DND-41 (cell line): Measurements from ENCODE around the gene ADTRP.
A peak's percentile ranks its signal among the peaks of the same experiment; 100 is the strongest.

ENCODE experiments used
- ATAC-seq: fragments of 200-7000 bp; cut with Tn5 transposase; 3 replicates; pipeline ENCODE4 v1.9.1; 2021; ENCODE audit warnings: low read depth; ENCODE audit not compliant: insufficient read depth
- DNase-seq: peaks from one replicate; pipeline ENCODE4 v3.0.0-alpha.2; 2020
- H2AFZ ChIP-seq: 2 replicates; pipeline ENCODE4 v1.6.0; 2012; ENCODE audit warnings: low read depth, low read length
- H3K27ac ChIP-seq: 2 replicates; pipeline ENCODE4 v1.5.1; 2012; ENCODE audit warnings: low read length, inconsistent platforms
- H3K27me3 ChIP-seq: fragments of 200-600 bp; sonication (generic); 2 replicates; pipeline ENCODE4 v1.6.0; 2012; ENCODE audit warnings: low read length, mild to moderate bottlenecking, inconsistent platforms; ENCODE audit not compliant: insufficient read depth, poor library complexity
- H3K36me3 ChIP-seq: 2 replicates; pipeline ENCODE4 v1.5.1; 2012; ENCODE audit warnings: low read length, inconsistent platforms; ENCODE audit not compliant: insufficient read depth
- H3K4me1 ChIP-seq: 2 replicates; pipeline ENCODE4 v1.5.1; 2012; ENCODE audit warnings: mild to moderate bottlenecking, low read length; ENCODE audit not compliant: insufficient read depth
- H3K4me2 ChIP-seq: 2 replicates; pipeline ENCODE4 v1.6.0; 2012; ENCODE audit warnings: mild to moderate bottlenecking, moderate library complexity, low read length, inconsistent platforms; ENCODE audit not compliant: insufficient read depth
- H3K4me3 ChIP-seq, 2 experiments: fragments of 200-600 bp in 1 of 2; shearing (Covaris generic) in 1 of 2; 2 replicates each; pipeline ENCODE4 v1.5.1; 2012 to 2016; ENCODE audit warnings: inconsistent platforms in 2 of 2, low read length in 2 of 2, mild to moderate bottlenecking in 2 of 2, low read depth in 1 of 2, moderate library complexity in 1 of 2
- H3K79me2 ChIP-seq: 2 replicates; pipeline ENCODE4 v1.6.0; 2012; ENCODE audit warnings: low read length, inconsistent platforms; ENCODE audit not compliant: insufficient read depth
- H3K9ac ChIP-seq: 2 replicates; pipeline ENCODE4 v1.6.0; 2012; ENCODE audit warnings: low read depth, mild to moderate bottlenecking, inconsistent platforms, low read length, moderate library complexity
- H3K9me3 ChIP-seq: 2 replicates; pipeline ENCODE4 v1.5.1; 2012; ENCODE audit warnings: low read length, moderate library complexity, mild to moderate bottlenecking, inconsistent platforms; ENCODE audit not compliant: insufficient read depth, severe bottlenecking
- H4K20me1 ChIP-seq: 2 replicates; pipeline ENCODE4 v1.6.0; 2012; ENCODE audit warnings: low read length; ENCODE audit not compliant: insufficient read depth
- EZH2 ChIP-seq: IDR thresholded peaks from 3 replicates; pipeline ENCODE4 v1.6.1; 2012; ENCODE audit warnings: borderline replicate concordance, low read depth, mild to moderate bottlenecking, moderate library complexity, low read length, inconsistent platforms; ENCODE audit not compliant: severe bottlenecking
- TF ChIP-seq, protein P1 (sequence below): IDR thresholded peaks from 2 replicates; pipeline ENCODE4 v1.5.1; 2012; ENCODE audit warnings: borderline replicate concordance, low read length, moderate library complexity, mild to moderate bottlenecking; ENCODE audit not compliant: poor library complexity, severe bottlenecking; ENCODE audit errors: extremely low read depth

The ADTRP gene

DNA sequence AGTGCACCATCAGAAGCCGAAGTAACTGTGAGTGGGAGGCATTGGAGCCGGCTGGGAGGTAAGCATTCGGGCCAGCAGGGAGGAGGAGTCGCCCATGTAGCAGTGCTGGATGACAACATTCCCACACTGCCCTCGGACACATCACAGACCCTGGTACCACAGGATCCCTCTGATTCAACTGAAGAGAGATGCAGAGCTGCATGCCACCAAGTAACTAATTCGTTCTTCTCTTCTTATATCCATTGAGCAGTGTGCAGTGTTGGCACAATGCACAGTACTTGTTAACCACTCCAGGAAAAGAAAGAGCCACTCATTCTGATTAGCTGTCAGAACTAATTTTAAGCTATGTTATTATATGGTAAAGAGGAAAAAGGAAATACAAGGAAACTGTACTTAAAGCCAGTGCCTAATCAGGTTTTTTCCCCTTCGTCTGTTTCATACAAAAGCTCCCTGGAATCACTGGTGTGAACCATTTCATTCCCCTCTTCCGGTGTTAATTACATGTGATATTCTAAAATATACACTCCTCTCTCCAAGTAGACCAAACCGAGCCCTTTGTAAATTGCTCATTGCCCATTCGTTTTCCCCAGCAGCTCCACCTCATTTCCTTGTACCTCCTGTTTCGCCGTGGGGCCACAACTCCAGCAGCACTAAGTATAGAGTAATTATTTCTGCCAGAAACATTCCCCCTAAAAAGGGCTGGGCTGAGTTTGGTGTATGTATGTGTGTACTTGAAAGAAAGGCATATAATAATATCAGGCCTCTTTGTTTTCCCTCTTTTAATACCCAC is 32.4 kb upstream of the ADTRP start:
- H3K79me2 ChIP-seq: no peaks in the 10 kb centered on the region
- TF ChIP-seq EZH2: no peak
- TF ChIP-seq, protein P1, sequence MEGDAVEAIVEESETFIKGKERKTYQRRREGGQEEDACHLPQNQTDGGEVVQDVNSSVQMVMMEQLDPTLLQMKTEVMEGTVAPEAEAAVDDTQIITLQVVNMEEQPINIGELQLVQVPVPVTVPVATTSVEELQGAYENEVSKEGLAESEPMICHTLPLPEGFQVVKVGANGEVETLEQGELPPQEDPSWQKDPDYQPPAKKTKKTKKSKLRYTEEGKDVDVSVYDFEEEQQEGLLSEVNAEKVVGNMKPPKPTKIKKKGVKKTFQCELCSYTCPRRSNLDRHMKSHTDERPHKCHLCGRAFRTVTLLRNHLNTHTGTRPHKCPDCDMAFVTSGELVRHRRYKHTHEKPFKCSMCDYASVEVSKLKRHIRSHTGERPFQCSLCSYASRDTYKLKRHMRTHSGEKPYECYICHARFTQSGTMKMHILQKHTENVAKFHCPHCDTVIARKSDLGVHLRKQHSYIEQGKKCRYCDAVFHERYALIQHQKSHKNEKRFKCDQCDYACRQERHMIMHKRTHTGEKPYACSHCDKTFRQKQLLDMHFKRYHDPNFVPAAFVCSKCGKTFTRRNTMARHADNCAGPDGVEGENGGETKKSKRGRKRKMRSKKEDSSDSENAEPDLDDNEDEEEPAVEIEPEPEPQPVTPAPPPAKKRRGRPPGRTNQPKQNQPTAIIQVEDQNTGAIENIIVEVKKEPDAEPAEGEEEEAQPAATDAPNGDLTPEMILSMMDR: no peak
- H3K27me3 ChIP-seq: peaks cover 2% of the 10 kb centered on the region
- ATAC-seq (no peak), DNase-seq (no peak)
- no peak overlapping the region for H3K27ac ChIP-seq
- H3K9me3 ChIP-seq: no peaks in the 10 kb centered on the region
- H3K4me2 ChIP-seq: no peak overlapping the region
- H3K4me3 ChIP-seq: no peak overlapping the region
- no peak overlapping the region for H3K9ac ChIP-seq
- no peaks in the 10 kb centered on the region for H3K36me3 ChIP-seq
- no peaks in the 10 kb centered on the region for H4K20me1 ChIP-seq
- no peak overlapping the region for H2AFZ ChIP-seq
- H3K4me1 ChIP-seq: peaks cover 12% of the 10 kb centered on the region

DNA sequence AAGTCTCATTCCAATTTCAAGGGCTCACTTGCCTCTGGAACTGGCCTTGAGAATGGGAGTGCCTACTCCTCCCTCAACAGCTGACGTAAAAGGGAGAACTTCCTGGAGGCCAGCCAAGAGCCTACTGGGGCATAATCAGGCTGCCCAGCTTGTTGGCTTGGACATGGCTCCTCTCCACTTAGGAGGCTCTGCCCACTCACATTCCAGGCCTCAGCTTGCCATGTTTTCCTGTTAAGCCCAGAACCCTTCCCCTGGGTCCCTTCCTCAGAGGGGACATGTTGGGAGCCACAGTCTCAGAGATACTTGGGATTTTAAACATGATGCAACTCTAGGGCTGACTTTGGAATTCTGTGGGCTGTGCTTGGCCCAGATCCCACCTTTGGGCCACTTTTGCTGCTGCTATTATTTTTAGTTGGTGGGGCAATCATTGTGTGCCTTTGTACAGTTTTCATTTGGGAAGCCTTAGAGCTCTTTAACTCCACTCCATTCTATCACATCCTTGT is 31.5 kb upstream of the ADTRP start:
- Histone ChIP-seq H2AFZ (no peak overlapping the region), H3K9ac (no peak overlapping the region), H3K9me3 (no peaks in the 10 kb centered on the region), H3K79me2 (no peaks in the 10 kb centered on the region), H4K20me1 (no peaks in the 10 kb centered on the region), H3K27me3 (no peaks in the 10 kb centered on the region), H3K4me1 (peaks cover 21% of the 10 kb centered on the region), H3K27ac (no peak overlapping the region), H3K4me3 (no peak overlapping the region), H3K4me2 (no peak overlapping the region), H3K36me3 (no peaks in the 10 kb centered on the region)
- no peak for ATAC-seq
- DNase-seq: no peak
- no peak for TF ChIP-seq EZH2

DNA sequence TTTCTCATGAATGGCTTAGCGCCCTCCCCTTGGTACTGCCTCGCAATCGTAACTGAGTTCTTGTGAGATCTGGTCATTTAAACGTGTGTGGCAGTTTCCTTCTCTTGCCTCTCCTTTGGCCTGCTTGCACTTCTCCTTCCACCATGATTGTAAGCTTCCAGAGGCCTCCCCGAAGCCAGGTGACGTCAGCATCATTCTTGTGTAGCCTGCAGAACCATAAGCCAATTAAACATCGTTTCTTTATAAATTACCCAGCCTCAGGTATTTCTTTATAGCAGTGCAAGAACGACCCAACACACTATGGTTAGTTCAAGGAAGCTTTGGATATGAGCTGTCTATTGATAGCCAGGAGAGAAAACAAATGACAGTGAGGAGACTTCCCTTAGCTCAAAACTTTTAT is 29.5 kb upstream of the ADTRP start:
- H3K9me3 ChIP-seq: no peaks in the 10 kb centered on the region
- TF ChIP-seq EZH2: no peak
- TF ChIP-seq, protein P1: no peak
- no peak overlapping the region for H2AFZ ChIP-seq
- H3K27ac ChIP-seq: no peak overlapping the region
- H3K27me3 ChIP-seq: no peaks in the 10 kb centered on the region
- H3K9ac ChIP-seq: no peak overlapping the region
- H3K79me2 ChIP-seq: no peaks in the 10 kb centered on the region
- ATAC-seq: no peak
- no peaks in the 10 kb centered on the region for H4K20me1 ChIP-seq
- H3K4me3 ChIP-seq: no peak overlapping the region
- H3K4me1 ChIP-seq: peaks cover 23% of the 10 kb centered on the region
- no peak for DNase-seq
- no peak overlapping the region for H3K4me2 ChIP-seq
- H3K36me3 ChIP-seq: no peaks in the 10 kb centered on the region

DNA sequence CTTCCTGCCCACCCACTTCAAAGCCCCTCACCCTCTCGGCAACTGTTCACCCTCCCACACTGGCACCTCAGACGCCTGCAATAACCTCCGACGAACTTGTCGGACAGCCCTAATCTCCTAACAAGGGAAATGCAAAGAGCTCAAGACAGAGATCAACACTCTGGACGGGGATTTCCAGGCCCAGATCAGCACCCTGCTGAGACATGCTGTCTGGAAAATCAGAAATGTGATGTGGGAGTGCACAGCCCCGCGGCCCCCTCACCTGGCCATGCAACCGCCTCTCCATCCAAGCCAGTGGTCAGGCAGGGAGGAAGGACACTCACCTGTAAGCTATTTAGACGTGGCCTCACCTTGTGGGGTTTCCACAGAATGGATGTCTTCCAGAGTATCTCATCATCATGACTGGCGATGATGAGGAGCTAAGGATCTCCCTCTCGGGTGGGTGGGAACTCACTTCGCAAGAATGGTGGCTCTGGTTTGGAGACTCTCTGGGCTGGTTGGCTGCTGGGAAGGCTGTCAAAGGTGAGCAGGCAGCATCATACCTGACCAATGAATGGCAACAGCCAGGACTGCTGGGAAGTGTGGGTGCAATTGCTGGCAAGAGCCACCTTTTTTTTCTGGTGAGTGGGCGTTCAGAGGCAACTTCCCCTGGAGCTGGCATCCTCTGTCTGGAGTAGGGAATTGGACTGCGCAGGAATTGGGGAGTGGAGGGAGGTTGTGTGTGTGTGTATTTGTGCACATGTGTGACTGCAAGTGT is 28.1 kb upstream of the ADTRP start:
- no peaks in the 10 kb centered on the region for H3K36me3 ChIP-seq
- peak; percentile 72 for DNase-seq
- peak overlapping the region; percentile 23; the same call in 1 of the 2 replicates for H3K4me2 ChIP-seq
- H3K4me1 ChIP-seq: peaks cover 23% of the 10 kb centered on the region
- no peak overlapping the region for H2AFZ ChIP-seq
- no peaks in the 10 kb centered on the region for H3K27me3 ChIP-seq
- no peak overlapping the region; the same call in 1 of the 2 replicates for H3K9ac ChIP-seq
- TF ChIP-seq, protein P1: no peak
- TF ChIP-seq EZH2: no peak
- H3K27ac ChIP-seq: peak overlapping the region; percentile 68; the same call in 1 of the 2 replicates
- H3K9me3 ChIP-seq: no peaks in the 10 kb centered on the region
- peak; percentile 92 for ATAC-seq
- H4K20me1 ChIP-seq: no peaks in the 10 kb centered on the region
- H3K4me3 ChIP-seq: no peak overlapping the region
- no peaks in the 10 kb centered on the region for H3K79me2 ChIP-seq
